Measurements from ENCODE around the gene ADAT3. TPM values are rescaled to one million over a fixed set of nuclear protein-coding genes. Genes with fewer than 3 reads are reported as not detected.

The ADAT3 gene
- total RNA-seq, 2 donors from 2014 or later = 9.9 to 13.8 TPM

GRCh38 chr19:1863328-1863637 is 41.9 kb upstream of the ADAT3 start, which contains the start of gene KLF16:
KLF16 (minus strand) TSS chr19:1863579; CDS start chr19:1863497, 82 bp downstream.
- Histone ChIP-seq H3K9ac (ENCODE audit: extremely low read depth, low read length, poor library complexity, severe bottlenecking) (peak within 1 kb of the TSS; percentile 80), H3K27me3 (ENCODE audit: control insufficient read depth, insufficient read depth, low read length, poor library complexity, severe bottlenecking) (no peaks in the 10 kb centered on the region), H3K36me3 (ENCODE audit: control insufficient read depth, insufficient read depth, low read length) (no peaks in the 10 kb centered on the region), H3K9me3 (ENCODE audit: control insufficient read depth, low read length) (no peaks in the 10 kb centered on the region), H3K4me1 (ENCODE audit: control insufficient read depth, insufficient read depth, low read length) (peaks cover 13% of the 10 kb centered on the region), H3K27ac (ENCODE audit: low read depth, low read length) (peak within 1 kb of the TSS; percentile 73), H3K4me3 (ENCODE audit: low read length) (peak within 1 kb of the TSS; percentile 89)
- WGBS, 2 experiments (ENCODE audit: insufficient coverage in 1 of 2, insufficient read length in 1 of 2) = 0% methylated on average over 61 of the region's 63 CpGs; no CpG with 5 or more reads in 1 of the 2 experiments
- no peaks in the 10 kb centered on the region for H3K36me3 Mint-ChIP-seq (ENCODE audit: low read depth)
- peaks cover 7% of the 10 kb centered on the region for H3K27me3 Mint-ChIP-seq (ENCODE audit: insufficient read depth)
- H3K9me3 Mint-ChIP-seq = no peaks in the 10 kb centered on the region
- peak within 1 kb of the TSS; percentile 77 for H3K27ac Mint-ChIP-seq
- no peak for TF ChIP-seq CTCF (conservative IDR thresholded peaks at IDR 0.05)
- H3K4me3 Mint-ChIP-seq = peak within 1 kb of the TSS; percentile 85
- DNase-seq = no peak
- peaks cover 22% of the 10 kb centered on the region for H3K4me1 Mint-ChIP-seq

GRCh38 chr19:1863638-1864479 is 41.3 kb upstream of the ADAT3 start:
- Mint-ChIP-seq H3K36me3 (ENCODE audit: low read depth) (no peaks in the 10 kb centered on the region), H3K27me3 (ENCODE audit: insufficient read depth) (peaks cover 7% of the 10 kb centered on the region), H3K27ac (peak overlapping the region; percentile 58), H3K9me3 (no peaks in the 10 kb centered on the region), H3K4me3 (peak overlapping the region; percentile 61), H3K4me1 (peaks cover 17% of the 10 kb centered on the region)
- DNase-seq = peak; percentile 97
- no peaks in the 10 kb centered on the region for H3K27me3 ChIP-seq (ENCODE audit: control insufficient read depth, insufficient read depth, low read length, poor library complexity, severe bottlenecking)
- no peak for TF ChIP-seq CTCF (conservative IDR thresholded peaks at IDR 0.05)
- WGBS, 2 experiments (ENCODE audit: insufficient coverage in 1 of 2, insufficient read length in 1 of 2) = 0% methylated on average over 14 to 115 of the region's 115 CpGs
- H3K9me3 ChIP-seq (ENCODE audit: control insufficient read depth, low read length) = no peaks in the 10 kb centered on the region
- peak overlapping the region; percentile 81 for H3K4me3 ChIP-seq (ENCODE audit: low read length)
- H3K9ac ChIP-seq (ENCODE audit: extremely low read depth, low read length, poor library complexity, severe bottlenecking) = peak overlapping the region; percentile 80
- peaks cover 8% of the 10 kb centered on the region for H3K4me1 ChIP-seq (ENCODE audit: control insufficient read depth, insufficient read depth, low read length)
- H3K36me3 ChIP-seq (ENCODE audit: control insufficient read depth, insufficient read depth, low read length) = no peaks in the 10 kb centered on the region
- peak overlapping the region; percentile 73 for H3K27ac ChIP-seq (ENCODE audit: low read depth, low read length)

GRCh38 chr19:1864480-1865171 is 40.6 kb upstream of the ADAT3 start:
- H3K27me3 Mint-ChIP-seq (ENCODE audit: insufficient read depth) = peaks cover 7% of the 10 kb centered on the region
- H3K27ac Mint-ChIP-seq = peak overlapping the region; percentile 58

More at GRCh38 chr19:1864480-1865171, 40.6 kb upstream of the ADAT3 start:
- peak; percentile 90 for TF ChIP-seq CTCF (conservative IDR thresholded peaks at IDR 0.05)
- Histone ChIP-seq H3K27me3 (ENCODE audit: control insufficient read depth, insufficient read depth, low read length, poor library complexity, severe bottlenecking) (no peaks in the 10 kb centered on the region), H3K36me3 (ENCODE audit: control insufficient read depth, insufficient read depth, low read length) (no peaks in the 10 kb centered on the region), H3K9me3 (ENCODE audit: control insufficient read depth, low read length) (no peaks in the 10 kb centered on the region), H3K9ac (ENCODE audit: extremely low read depth, low read length, poor library complexity, severe bottlenecking) (peak overlapping the region; percentile 80), H3K4me3 (ENCODE audit: low read length) (peak overlapping the region; percentile 81), H3K4me1 (ENCODE audit: control insufficient read depth, insufficient read depth, low read length) (peaks cover 4% of the 10 kb centered on the region), H3K27ac (ENCODE audit: low read depth, low read length) (peak overlapping the region; percentile 73)
- DNase-seq = peak; percentile 93
- Mint-ChIP-seq H3K4me3 (peak overlapping the region; percentile 61), H3K9me3 (no peaks in the 10 kb centered on the region), H3K36me3 (ENCODE audit: low read depth) (no peaks in the 10 kb centered on the region), H3K4me1 (peaks cover 12% of the 10 kb centered on the region)
- 1 to 6% methylated on average over 28 to 52 of the region's 52 CpGs for WGBS, 2 experiments (ENCODE audit: insufficient coverage in 1 of 2, insufficient read length in 1 of 2)

All from endodermal cell (in vitro differentiated cells).